Keratinocyte (primary cell): ENCODE measurements around the gene IQSEC3. TPM values are rescaled to one million over a fixed set of nuclear protein-coding genes. Genes with fewer than 3 reads are reported as not detected.

Experiments used
- DNase-seq: peaks from one replicate; pipeline ENCODE4 v3.0.0-alpha.2; 2011; ENCODE audit warnings: low read depth, missing footprints, low spot score
- FAIRE-seq: peaks from 2 replicates; lab custom pipeline; 2011; peaks lifted over from hg19 to GRCh38; lab: Jason Lieb, UNC
- H2AFZ ChIP-seq: 2 replicates; pipeline ENCODE4 v1.6.0; 2012; ENCODE audit warnings: low read length, control low read depth, inconsistent platforms; ENCODE audit not compliant: control insufficient read depth
- H3K27ac ChIP-seq: 2 replicates; pipeline ENCODE4 v1.5.1; 2011; ENCODE audit warnings: low read length; ENCODE audit not compliant: control insufficient read depth, insufficient read depth
- H3K27me3 ChIP-seq: 3 replicates; pipeline ENCODE4 v1.6.0; 2011; ENCODE audit warnings: low read length; ENCODE audit not compliant: control insufficient read depth, insufficient read depth; ENCODE audit errors: extremely low read depth
- H3K36me3 ChIP-seq, 2 experiments: 2 replicates in 1 of 2; 3 replicates in 1 of 2; pipeline ENCODE4 v1.5.1; 2011; ENCODE audit warnings: low read length in 2 of 2, mild to moderate bottlenecking in 1 of 2; ENCODE audit not compliant: control insufficient read depth in 2 of 2, insufficient read depth in 2 of 2; ENCODE audit errors: extremely low read depth in 1 of 2
- H3K4me1 ChIP-seq: 3 replicates; pipeline ENCODE4 v1.5.1; 2011; ENCODE audit warnings: low read length; ENCODE audit not compliant: control insufficient read depth, insufficient read depth; ENCODE audit errors: extremely low read depth
- H3K4me2 ChIP-seq: 3 replicates; pipeline ENCODE4 v1.6.0; 2011; ENCODE audit warnings: low read depth, low read length; ENCODE audit not compliant: control insufficient read depth, insufficient read depth; ENCODE audit errors: extremely low read depth
- H3K4me3 ChIP-seq, 3 experiments: fragments of 200-600 bp in 1 of 3; sonication (generic) in 1 of 3; 2 replicates in 2 of 3; 3 replicates in 1 of 3; pipeline ENCODE4 v1.5.1; 2011 to 2016; ENCODE audit warnings: low read length in 3 of 3, mild to moderate bottlenecking in 3 of 3, control low read depth in 2 of 3, inconsistent platforms in 1 of 3, low read depth in 1 of 3, mixed read lengths in 1 of 3, mixed run types in 1 of 3, moderate library complexity in 1 of 3; ENCODE audit not compliant: control insufficient read depth in 2 of 3, insufficient read depth in 2 of 3; ENCODE audit errors: extremely low read depth in 1 of 3
- H3K79me2 ChIP-seq: 2 replicates; pipeline ENCODE4 v1.6.0; 2012; ENCODE audit warnings: low read length; ENCODE audit not compliant: control insufficient read depth, insufficient read depth
- H3K9ac ChIP-seq: 3 replicates; pipeline ENCODE4 v1.6.0; 2011; ENCODE audit warnings: low read length; ENCODE audit not compliant: control insufficient read depth, insufficient read depth; ENCODE audit errors: extremely low read depth
- H3K9me1 ChIP-seq: 3 replicates; pipeline ENCODE4 v1.6.0; 2011; ENCODE audit warnings: low read length; ENCODE audit not compliant: control insufficient read depth, insufficient read depth; ENCODE audit errors: extremely low read depth
- H3K9me3 ChIP-seq: 2 replicates; pipeline ENCODE4 v1.5.1; 2012; ENCODE audit warnings: low read depth, low read length; ENCODE audit not compliant: control insufficient read depth
- H4K20me1 ChIP-seq: 3 replicates; pipeline ENCODE4 v1.6.0; 2011; ENCODE audit warnings: low read length; ENCODE audit not compliant: control insufficient read depth, insufficient read depth; ENCODE audit errors: extremely low read depth
- CTCF ChIP-seq, 3 experiments: IDR thresholded peaks in 1 of 3; conservative IDR thresholded peaks in 1 of 3; optimal IDR thresholded peaks in 1 of 3; 2 replicates in 2 of 3; 3 replicates in 1 of 3; pipeline versions ENCODE3 to v1.5.1; 2011; ENCODE audit warnings: low read length in 3 of 3, mild to moderate bottlenecking in 3 of 3, moderate library complexity in 2 of 3, control low read depth in 1 of 3, inconsistent platforms in 1 of 3; ENCODE audit not compliant: insufficient read depth in 2 of 3; ENCODE audit errors: extremely low read depth in 1 of 3
- EZH2 ChIP-seq: IDR thresholded peaks from one replicate; pipeline ENCODE4 v1.6.1; 2012; ENCODE audit warnings: inconsistent platforms, mild to moderate bottlenecking, low read length, moderate library complexity
- dilution Hi-C: fragments of 300-500 bp; cut with MboI; formaldehyde crosslinking; loops from one replicate; pipeline ENCODE4 v1.7.0; 2020; ENCODE audit warnings: low sequenced_read_pairs; ENCODE audit not compliant: extremely low pct_ligation_motif_present
- polyA plus RNA-seq, 5 experiments: library from polyadenylated mRNA; depleted of rRNA in 3 of 5; stranded (reverse) in 3 of 5; stranded (forward) in 1 of 5; unstranded in 1 of 5; fragments of >200 nt; gene quantifications; 1 replicate in 1 of 5; 2 replicates in 3 of 5; 3 replicates in 1 of 5; pipeline versions ENCODE4 v1.2.1 to v1.2.3, GENCODE V29; 2011 to 2012; ENCODE audit warnings: missing spikeins in 2 of 5, low read depth in 1 of 5, low replicate concordance in 1 of 5

IQSEC3 gene
- polyA plus RNA-seq, 1 donor (not counting 4 experiments of a cell fraction or from before 2014, with no cell fraction given): not detected

DNA sequence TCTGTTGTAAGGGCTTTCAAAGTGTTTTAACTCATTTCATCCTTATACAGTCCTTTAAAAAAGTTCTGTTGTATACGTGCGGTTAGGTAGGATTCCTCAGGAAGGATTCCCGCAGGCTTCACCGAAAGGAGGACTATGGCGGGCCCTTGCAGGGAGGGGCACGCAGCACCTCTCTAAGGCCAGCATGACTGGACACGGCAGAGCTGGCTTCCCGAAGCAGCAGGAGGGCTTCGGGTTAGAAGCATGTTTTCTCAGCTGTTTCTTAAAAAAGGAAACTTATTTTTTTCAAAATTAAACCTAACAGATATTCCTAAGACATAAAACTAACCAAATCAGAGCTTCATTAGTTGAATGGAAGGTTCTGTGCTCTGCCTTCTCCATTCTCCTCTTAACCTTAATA, 21.3 kb downstream of the IQSEC3 start:
- no peak for FAIRE-seq
- no peak overlapping the region for H3K9ac ChIP-seq
- no peaks in the 10 kb centered on the region for H4K20me1 ChIP-seq
- peaks cover 23% of the 10 kb centered on the region for H3K27me3 ChIP-seq
- H3K4me3 ChIP-seq: no peak overlapping the region
- H3K4me1 ChIP-seq: no peaks in the 10 kb centered on the region
- H3K9me3 ChIP-seq: no peaks in the 10 kb centered on the region
- no peaks in the 10 kb centered on the region for H3K79me2 ChIP-seq
- no peak overlapping the region for H2AFZ ChIP-seq
- TF ChIP-seq CTCF (optimal IDR thresholded peaks at IDR 0.05 in 1 of 3, IDR thresholded peaks at IDR 0.05 in 1 of 3, conservative IDR thresholded peaks at IDR 0.05 in 1 of 3; ENCODE audit: extremely low read depth in 1 of 3, insufficient read depth in 2 of 3, low read length in 3 of 3) (no peak), EZH2 (no peak)
- H3K4me2 ChIP-seq: no peak overlapping the region
- dilution Hi-C loops: no loop called here
- H3K9me1 ChIP-seq: no peaks in the 10 kb centered on the region
- no peak overlapping the region for H3K27ac ChIP-seq
- no peaks in the 10 kb centered on the region for H3K36me3 ChIP-seq
- DNase-seq: no peak

GRCh38 chr12:89653-90052, 23.1 kb downstream of the IQSEC3 start:
- H3K4me3 ChIP-seq: no peak overlapping the region
- H3K9me1 ChIP-seq: no peaks in the 10 kb centered on the region
- no peak overlapping the region for H3K9ac ChIP-seq
- H3K27me3 ChIP-seq: peaks cover 10% of the 10 kb centered on the region
- H3K4me2 ChIP-seq: no peak overlapping the region
- dilution Hi-C loops: no loop called here
- H3K4me1 ChIP-seq: no peaks in the 10 kb centered on the region
- H3K79me2 ChIP-seq: no peaks in the 10 kb centered on the region
- no peak overlapping the region for H3K27ac ChIP-seq
- FAIRE-seq (no peak), DNase-seq (no peak)
- H4K20me1 ChIP-seq: no peaks in the 10 kb centered on the region
- no peaks in the 10 kb centered on the region for H3K36me3 ChIP-seq
- no peaks in the 10 kb centered on the region for H3K9me3 ChIP-seq
- no peak overlapping the region for H2AFZ ChIP-seq
- TF ChIP-seq CTCF (optimal IDR thresholded peaks at IDR 0.05 in 1 of 3, IDR thresholded peaks at IDR 0.05 in 1 of 3, conservative IDR thresholded peaks at IDR 0.05 in 1 of 3; ENCODE audit: extremely low read depth in 1 of 3, insufficient read depth in 2 of 3, low read length in 3 of 3) (no peak), EZH2 (no peak)
